MM.1S (cell line): ENCODE data around the gene MLC1.
A peak's percentile ranks its signal among the peaks of the same experiment; 100 is the strongest.

Source experiments
- DNase-seq: peaks from one replicate; pipeline ENCODE4 v3.0.0-alpha.2; 2015
- H2AFZ ChIP-seq: fragments of 300-600 bp; sonication (generic); 2 replicates; pipeline ENCODE4 v1.6.0; 2016; ENCODE audit warnings: antibody characterized with exemption, low read length
- H3F3A ChIP-seq: fragments of 300-600 bp; sonication (generic); 2 replicates; pipeline ENCODE4 v1.6.1; 2016; ENCODE audit warnings: mild to moderate bottlenecking, antibody characterized with exemption, low read length, moderate library complexity, mixed read lengths; ENCODE audit not compliant: insufficient read depth
- H3K27ac ChIP-seq: fragments of 300-600 bp; sonication (generic); 2 replicates; pipeline ENCODE4 v1.5.1; 2016; ENCODE audit warnings: mild to moderate bottlenecking, low read length
- H3K27me3 ChIP-seq: fragments of 300-600 bp; sonication (generic); replicated peaks from 2 replicates; pipeline ENCODE4 v1.6.0; 2016; ENCODE audit warnings: low read length; ENCODE audit not compliant: insufficient read depth
- H3K36me3 ChIP-seq: fragments of 300-600 bp; sonication (generic); replicated peaks from 2 replicates; pipeline ENCODE4 v1.6.1; 2016; ENCODE audit warnings: mild to moderate bottlenecking, low read length, mixed read lengths; ENCODE audit not compliant: insufficient read depth
- H3K4me1 ChIP-seq: fragments of 300-600 bp; sonication (generic); 2 replicates; pipeline ENCODE4 v1.6.1; 2016; ENCODE audit warnings: low read length, mixed read lengths
- H3K4me2 ChIP-seq: fragments of 300-600 bp; sonication (generic); 2 replicates; pipeline ENCODE4 v1.6.0; 2016; ENCODE audit warnings: low read depth, low read length
- H3K4me3 ChIP-seq: fragments of 300-600 bp; sonication (generic); 2 replicates; pipeline ENCODE4 v1.5.1; 2016; ENCODE audit warnings: low read length, mixed read lengths
- H3K79me2 ChIP-seq: fragments of 300-600 bp; sonication (generic); 2 replicates; pipeline ENCODE4 v1.6.1; 2016; ENCODE audit warnings: mixed run types, low read length, mixed read lengths
- H3K9ac ChIP-seq: fragments of 300-600 bp; sonication (generic); 2 replicates; pipeline ENCODE4 v1.6.1; 2016; ENCODE audit warnings: low read length, mixed read lengths
- H3K9me2 ChIP-seq: fragments of 300-600 bp; sonication (generic); replicated peaks from 2 replicates; pipeline ENCODE4 v1.6.1; 2016; ENCODE audit warnings: mild to moderate bottlenecking, low read length, mixed read lengths; ENCODE audit not compliant: insufficient read depth
- H3K9me3 ChIP-seq: fragments of 300-600 bp; sonication (generic); replicated peaks from 2 replicates; pipeline ENCODE4 v1.6.1; 2016; ENCODE audit warnings: mild to moderate bottlenecking, low read length, mixed read lengths; ENCODE audit not compliant: insufficient read depth
- H4K20me1 ChIP-seq: fragments of 300-600 bp; sonication (generic); 2 replicates; pipeline ENCODE4 v1.6.1; 2016; ENCODE audit warnings: mild to moderate bottlenecking, low read length, moderate library complexity, mixed read lengths; ENCODE audit not compliant: insufficient read depth
- EZH2 ChIP-seq: fragments of 300-600 bp; sonication (generic); optimal IDR thresholded peaks from 2 replicates; pipeline ENCODE3; 2017; ENCODE audit warnings: low read depth, mild to moderate bottlenecking, antibody characterized with exemption, low read length, mixed read lengths
- EZH2phosphoT487 ChIP-seq: fragments of 300-600 bp; sonication (generic); IDR thresholded peaks from 2 replicates; pipeline ENCODE4 v1.6.1; 2018; ENCODE audit warnings: antibody characterized with exemption, low read length
- TF ChIP-seq, protein P1 (sequence below): fragments of 300-600 bp; sonication (generic); IDR thresholded peaks from 2 replicates; pipeline ENCODE4 v1.5.1; 2016; ENCODE audit warnings: antibody characterized with exemption, low read length, mixed read lengths

Gene MLC1

GRCh38 chr22:50012211-50013181 lies 72.7 kb downstream of the MLC1 start, which contains the start of gene IL17REL:
IL17REL (minus strand) TSS chr22:50012765; CDS start chr22:50012646, 119 bp downstream.
- no peaks in the 10 kb centered on the region for H3K36me3 ChIP-seq
- no peaks in the 10 kb centered on the region for H3K79me2 ChIP-seq
- H3K9me2 ChIP-seq, result no peaks in the 10 kb centered on the region
- no peak; the same call in 1 of the 2 replicates for TF ChIP-seq EZH2phosphoT487
- TF ChIP-seq EZH2, result no peak
- TF ChIP-seq, protein P1, sequence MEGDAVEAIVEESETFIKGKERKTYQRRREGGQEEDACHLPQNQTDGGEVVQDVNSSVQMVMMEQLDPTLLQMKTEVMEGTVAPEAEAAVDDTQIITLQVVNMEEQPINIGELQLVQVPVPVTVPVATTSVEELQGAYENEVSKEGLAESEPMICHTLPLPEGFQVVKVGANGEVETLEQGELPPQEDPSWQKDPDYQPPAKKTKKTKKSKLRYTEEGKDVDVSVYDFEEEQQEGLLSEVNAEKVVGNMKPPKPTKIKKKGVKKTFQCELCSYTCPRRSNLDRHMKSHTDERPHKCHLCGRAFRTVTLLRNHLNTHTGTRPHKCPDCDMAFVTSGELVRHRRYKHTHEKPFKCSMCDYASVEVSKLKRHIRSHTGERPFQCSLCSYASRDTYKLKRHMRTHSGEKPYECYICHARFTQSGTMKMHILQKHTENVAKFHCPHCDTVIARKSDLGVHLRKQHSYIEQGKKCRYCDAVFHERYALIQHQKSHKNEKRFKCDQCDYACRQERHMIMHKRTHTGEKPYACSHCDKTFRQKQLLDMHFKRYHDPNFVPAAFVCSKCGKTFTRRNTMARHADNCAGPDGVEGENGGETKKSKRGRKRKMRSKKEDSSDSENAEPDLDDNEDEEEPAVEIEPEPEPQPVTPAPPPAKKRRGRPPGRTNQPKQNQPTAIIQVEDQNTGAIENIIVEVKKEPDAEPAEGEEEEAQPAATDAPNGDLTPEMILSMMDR, result no peak
- H4K20me1 ChIP-seq, result no peaks in the 10 kb centered on the region
- H3K27me3 ChIP-seq, result peaks cover 90% of the 10 kb centered on the region
- no peaks in the 10 kb centered on the region for H3F3A ChIP-seq
- no peak within 1 kb of the TSS for H3K4me2 ChIP-seq
- H3K9ac ChIP-seq, result no peak within 1 kb of the TSS
- no peaks in the 10 kb centered on the region for H3K9me3 ChIP-seq
- no peak within 1 kb of the TSS for H3K27ac ChIP-seq
- no peaks in the 10 kb centered on the region for H3K4me1 ChIP-seq
- H2AFZ ChIP-seq, result no peak within 1 kb of the TSS
- no peak for DNase-seq
- no peak within 1 kb of the TSS for H3K4me3 ChIP-seq

GRCh38 chr22:50011447-50012210 lies 73.6 kb downstream of the MLC1 start:
- no peaks in the 10 kb centered on the region for H3F3A ChIP-seq
- H3K9me2 ChIP-seq, result no peaks in the 10 kb centered on the region
- no peak overlapping the region for H2AFZ ChIP-seq
- no peaks in the 10 kb centered on the region for H3K36me3 ChIP-seq
- peaks cover 88% of the 10 kb centered on the region for H3K27me3 ChIP-seq
- no peak overlapping the region for H3K4me3 ChIP-seq
- no peak overlapping the region for H3K27ac ChIP-seq
- H3K9ac ChIP-seq, result no peak overlapping the region
- H3K4me2 ChIP-seq, result no peak overlapping the region
- TF ChIP-seq, protein P1, result no peak
- TF ChIP-seq EZH2phosphoT487 (no peak; the same call in 1 of the 2 replicates), EZH2 (peak; percentile 15)
- no peaks in the 10 kb centered on the region for H3K9me3 ChIP-seq
- H3K79me2 ChIP-seq, result no peaks in the 10 kb centered on the region
- DNase-seq, result no peak
- no peaks in the 10 kb centered on the region for H4K20me1 ChIP-seq
- no peaks in the 10 kb centered on the region for H3K4me1 ChIP-seq

GRCh38 chr22:50010676-50011446 lies 74.4 kb downstream of the MLC1 start:
- H3K4me2 ChIP-seq, result no peak overlapping the region
- H3K27me3 ChIP-seq, result peaks cover 86% of the 10 kb centered on the region
- no peaks in the 10 kb centered on the region for H3K9me3 ChIP-seq
- H3K36me3 ChIP-seq, result no peaks in the 10 kb centered on the region
- H3K27ac ChIP-seq, result no peak overlapping the region
- H3K79me2 ChIP-seq, result no peaks in the 10 kb centered on the region
- H4K20me1 ChIP-seq, result no peaks in the 10 kb centered on the region
- DNase-seq, result no peak
- TF ChIP-seq, protein P1, result no peak
- peak; percentile 82 for TF ChIP-seq EZH2
- H3F3A ChIP-seq, result no peaks in the 10 kb centered on the region
- H2AFZ ChIP-seq, result no peak overlapping the region
- no peaks in the 10 kb centered on the region for H3K9me2 ChIP-seq
- no peak overlapping the region for H3K4me3 ChIP-seq
- H3K4me1 ChIP-seq, result no peaks in the 10 kb centered on the region
- no peak overlapping the region for H3K9ac ChIP-seq
